HCT116 (cell line): Measurements from ENCODE around the gene SSUH2. TPM values are rescaled to one million over a fixed set of nuclear protein-coding genes. Genes with fewer than 3 reads are reported as not detected.

Source experiments
- ATAC-seq: fragments of 200-7000 bp; cut with Tn5 transposase; 2 replicates; pipeline ENCODE4 v1.9.1; 2020; ENCODE audit warnings: mild to moderate bottlenecking, moderate library complexity
- BruUV-seq: library from RNA; stranded (reverse); fragments of 400-500 nt; replicated peaks from 2 replicates; lab custom pipeline; 2021; lab: Mats Ljungman, UMichigan
- CTCF ChIA-PET: fragments of 300-600 bp; sonication (Branson Sonifier 250); formaldehyde crosslinking; loops from one replicate; lab custom pipeline; 2021; ENCODE audit warnings: antibody characterized with exemption; lab: Charles Lee
- POLR2A ChIA-PET: fragments of 300-600, 350-600 bp; sonication (Branson Sonifier 250); formaldehyde crosslinking; loops from one replicate; lab custom pipeline; 2021; ENCODE audit warnings: antibody characterized with exemption; lab: Charles Lee
- RAD21 ChIA-PET, 2 experiments: fragments of 300-600 bp; sonication (Branson Sonifier 250); formaldehyde crosslinking; loops; one replicate each; lab custom pipeline; 2023; ENCODE audit warnings: low total read pairs in 2 of 2; ENCODE audit not compliant: uncharacterized antibody in 2 of 2, unreplicated experiment in 2 of 2, low non-redundant PET in 1 of 2; lab: Charles Lee
- DNase-seq: peaks from one replicate; pipeline ENCODE4 v3.0.0-alpha.2; 2010; ENCODE audit warnings: low read depth, low spot score
- H2AFZ ChIP-seq: fragments of 200-600 bp; shearing (Covaris generic), sonication (generic); 2 replicates; pipeline ENCODE4 v1.6.1; 2017; ENCODE audit warnings: low read depth, mixed run types, mixed read lengths, antibody characterized with exemption, low read length; ENCODE audit not compliant: poor library complexity, severe bottlenecking
- H3K27ac ChIP-seq: 2 replicates; pipeline ENCODE4 v1.5.1; 2012; ENCODE audit warnings: low read depth, low read length
- H3K27me3 ChIP-seq: fragments of 200-600 bp; sonication (generic); 2 replicates; pipeline ENCODE4 v1.6.1; 2016; ENCODE audit warnings: mixed run types, low read length, mixed read lengths; ENCODE audit not compliant: insufficient read depth
- H3K36me3 ChIP-seq, 2 experiments: fragments of 200-500 bp in 1 of 2; fragments of 200-600 bp in 1 of 2; sonication (Bioruptor generic) in 1 of 2; sonication (generic) in 1 of 2; 2 replicates each; pipeline versions ENCODE4 v1.5.1 to v1.6.1; 2014 to 2016; ENCODE audit warnings: low read length in 2 of 2, inconsistent platforms in 1 of 2, mixed read lengths in 1 of 2, mixed run types in 1 of 2; ENCODE audit not compliant: insufficient read depth in 2 of 2, control insufficient read depth in 1 of 2
- H3K4me1 ChIP-seq, 2 experiments: fragments of 200-600 bp in 1 of 2; sonication (generic) in 1 of 2; 2 replicates each; pipeline versions ENCODE4 v1.5.1 to v1.6.1; 2012 to 2017; ENCODE audit warnings: low read length in 2 of 2, inconsistent platforms in 1 of 2, mild to moderate bottlenecking in 1 of 2, mixed read lengths in 1 of 2, mixed run types in 1 of 2, moderate library complexity in 1 of 2; ENCODE audit not compliant: insufficient read depth in 2 of 2, control insufficient read depth in 1 of 2
- H3K4me2 ChIP-seq: fragments of 200-600 bp; sonication (generic); 2 replicates; pipeline ENCODE4 v1.6.1; 2017; ENCODE audit warnings: mixed run types, low read length, mixed read lengths
- H3K4me3 ChIP-seq, 2 experiments: fragments of 200-600 bp in 1 of 2; sonication (generic) in 1 of 2; replicated peaks in 1 of 2; 2 replicates each; pipeline ENCODE4 v1.5.1; 2011 to 2016; ENCODE audit warnings: low read length in 2 of 2, control low read depth in 1 of 2, low read depth in 1 of 2, mild to moderate bottlenecking in 1 of 2, mixed read lengths in 1 of 2, mixed run types in 1 of 2
- H3K79me2 ChIP-seq: fragments of 200-600 bp; sonication (generic); 2 replicates; pipeline ENCODE4 v1.6.1; 2017; ENCODE audit warnings: mild to moderate bottlenecking, mixed run types, low read length, moderate library complexity, mixed read lengths; ENCODE audit not compliant: insufficient read depth
- H3K9ac ChIP-seq: fragments of 200-600 bp; sonication (generic); 2 replicates; pipeline ENCODE4 v1.6.1; 2016; ENCODE audit warnings: low read length, mixed read lengths
- H3K9me2 ChIP-seq: fragments of 200-600 bp; sonication (generic), shearing (Covaris generic); 2 replicates; pipeline ENCODE4 v1.6.1; 2017; ENCODE audit warnings: mixed run types, mild to moderate bottlenecking, moderate library complexity; ENCODE audit not compliant: insufficient read depth
- H3K9me3 ChIP-seq, 2 experiments: fragments of 200-500 bp in 1 of 2; fragments of 200-600 bp in 1 of 2; sonication (Bioruptor generic) in 1 of 2; sonication (generic) in 1 of 2; 2 replicates each; pipeline ENCODE4 v1.6.1; 2014 to 2017; ENCODE audit warnings: low read length in 2 of 2, mixed read lengths in 2 of 2, inconsistent platforms in 1 of 2, low read depth in 1 of 2, mild to moderate bottlenecking in 1 of 2, mixed run types in 1 of 2, moderate library complexity in 1 of 2; ENCODE audit not compliant: control insufficient read depth in 1 of 2, insufficient read depth in 1 of 2
- H4K20me1 ChIP-seq: fragments of 200-600 bp; sonication (generic), shearing (Covaris generic); 2 replicates; pipeline ENCODE4 v1.6.1; 2017; ENCODE audit warnings: mixed run types, mild to moderate bottlenecking, moderate library complexity; ENCODE audit not compliant: insufficient read depth
- EGR1 ChIP-seq: IDR thresholded peaks from 2 replicates; pipeline ENCODE4 v1.6.1; 2012; ENCODE audit warnings: low read depth
- ELF1 ChIP-seq: IDR thresholded peaks from 2 replicates; pipeline ENCODE4 v1.6.1; 2012; ENCODE audit warnings: low read depth, borderline replicate concordance
- EZH2 ChIP-seq: fragments of 200-600 bp; sonication (generic); IDR thresholded peaks from 2 replicates; pipeline ENCODE4 v1.6.1; 2017; ENCODE audit warnings: antibody characterized with exemption, mixed run types
- MAX ChIP-seq: IDR thresholded peaks from 2 replicates; pipeline ENCODE4 v1.6.1; 2012
- POLR2AphosphoS5 ChIP-seq: IDR thresholded peaks from 2 replicates; pipeline ENCODE4 v1.6.1; 2011; ENCODE audit warnings: mild to moderate bottlenecking, low read depth, low read length, moderate library complexity
- TCF7L2 ChIP-seq: IDR thresholded peaks from 2 replicates; pipeline ENCODE4 v1.7.0; 2011; ENCODE audit warnings: borderline replicate concordance, inconsistent platforms; ENCODE audit not compliant: insufficient read depth, insufficient read length; ENCODE audit errors: extremely low read depth
- ZBTB33 ChIP-seq: IDR thresholded peaks from 2 replicates; pipeline ENCODE4 v1.6.1; 2011; ENCODE audit warnings: mild to moderate bottlenecking, low read length, moderate library complexity; ENCODE audit not compliant: insufficient replicate concordance; ENCODE audit errors: extremely low read depth
- ZNF274 ChIP-seq: fragments of 200-500 bp; sonication (Bioruptor generic); IDR thresholded peaks from 2 replicates; pipeline ENCODE4 v1.6.1; 2014; ENCODE audit warnings: mild to moderate bottlenecking, low read depth, low read length, inconsistent platforms
- intact Hi-C: fragments of 100-400 bp; cut with micrococcal nuclease; formaldehyde crosslinking; loops from 2 replicates; pipeline ENCODE4 v1.10.0; 2022
- total RNA-seq: library from RNA; stranded (reverse); gene quantifications from one replicate; pipeline ENCODE4 v1.2.1, GENCODE V29; 2021; ENCODE audit not compliant: unreplicated experiment

SSUH2 gene
- total RNA-seq, 1 experiment from 2014 or later, result 0.76 TPM

- no peaks in the 10 kb centered on the region for H3K4me1 ChIP-seq
- POLR2A ChIA-PET, result no interaction called here
- ATAC-seq, result no peak
Observed at GRCh38 chr3:8581806-8582445, 62.7 kb downstream of the SSUH2 start.

More at GRCh38 chr3:8581806-8582445, 62.7 kb downstream of the SSUH2 start:
- Histone ChIP-seq H3K4me2 (no peak overlapping the region), H4K20me1 (no peaks in the 10 kb centered on the region), H3K79me2 (no peaks in the 10 kb centered on the region), H3K9me2 (no peaks in the 10 kb centered on the region), H3K27me3 (no peaks in the 10 kb centered on the region), H3K36me3 (no peaks in the 10 kb centered on the region), H3K27ac (no peak overlapping the region), H3K9me3 (no peaks in the 10 kb centered on the region), H2AFZ (no peak overlapping the region), H3K4me3 (no peak overlapping the region), H3K9ac (no peak overlapping the region)
- ChIA-PET CTCF (no interaction called here), RAD21 (no interaction called here)
- no peak for DNase-seq
- BruUV-seq, result no TSS peak
- no peak for TF ChIP-seq TCF7L2
- TF ChIP-seq ZNF274, result no peak
- TF ChIP-seq POLR2AphosphoS5, result no peak
- TF ChIP-seq MAX, result no peak
- no peak for TF ChIP-seq ZBTB33
- no peak for TF ChIP-seq EZH2
- TF ChIP-seq ELF1, result no peak
- TF ChIP-seq EGR1, result no peak
- intact Hi-C loops, result no loop called here
